DMS53 treated with DMSO at 0.1 percent for 48 hours (cell line): ENCODE data around the gene CCR7.
"Not testable (repeated sequence)": the region's sequence is repeated elsewhere in the genome, so short reads cannot be mapped to it uniquely, and the experiment has no call there.

Experiments used
- DNase-seq: peaks from one replicate; lab custom pipeline; 2025; ENCODE audit not compliant: unreplicated experiment; lab: John Stamatoyannopoulos, UW

The CCR7 gene

GRCh38 chr17:40551879-40552768 lies 13.1 kb downstream of the CCR7 start:
- DNase-seq: no peak

GRCh38 chr17:40551091-40551878 lies 14.0 kb downstream of the CCR7 start:
- no peak for DNase-seq

- DNase-seq: no peak
Measured at GRCh38 chr17:40550608-40551007, 14.7 kb downstream of the CCR7 start.

- peak; percentile 53 for DNase-seq
Measured at GRCh38 chr17:40548982-40549685, 16.1 kb downstream of the CCR7 start.

GRCh38 chr17:40548491-40548981 lies 16.7 kb downstream of the CCR7 start:
- DNase-seq: no peak

- peak; percentile 75 for DNase-seq
Measured at GRCh38 chr17:40547785-40548478, 17.3 kb downstream of the CCR7 start.

GRCh38 chr17:40547079-40547784 lies 18.0 kb downstream of the CCR7 start:
- peak; percentile 75 for DNase-seq

GRCh38 chr17:40546497-40546896 lies 18.8 kb downstream of the CCR7 start:
- DNase-seq: not testable (repeated sequence)

GRCh38 chr17:40545660-40546059 lies 19.6 kb downstream of the CCR7 start:
- no peak for DNase-seq

GRCh38 chr17:40542558-40543411 lies 22.5 kb downstream of the CCR7 start:
- no peak for DNase-seq

- DNase-seq: no peak
Measured at GRCh38 chr17:40541873-40542557, 23.3 kb downstream of the CCR7 start.

GRCh38 chr17:40541060-40541872 lies 24.0 kb downstream of the CCR7 start:
- DNase-seq: no peak

GRCh38 chr17:40540448-40540847 lies 24.8 kb downstream of the CCR7 start:
- no peak for DNase-seq

GRCh38 chr17:40539711-40540411 lies 25.4 kb downstream of the CCR7 start:
- DNase-seq: no peak

- no peak for DNase-seq
Measured at GRCh38 chr17:40538936-40539705, 26.2 kb downstream of the CCR7 start.
